ENCODE results near the gene SGCA. TPM values are rescaled to one million over a fixed set of nuclear protein-coding genes. Genes with fewer than 3 reads are reported as not detected.

Gene SGCA
- total and polyA plus RNA-seq, 4 donors = 0.31 to 1.3 (median 1.2) TPM; not detected in 1

- no peak overlapping the region for H3K27ac ChIP-seq (ENCODE audit: low read depth in 1 of 2, low read length in 2 of 2)
- TF ChIP-seq ATF3 (IDR thresholded peaks at IDR 0.05) = no peak
- no peak for TF ChIP-seq ZBTB33 (IDR thresholded peaks at IDR 0.05)
- no peak for TF ChIP-seq FOXA1 (IDR thresholded peaks at IDR 0.05)
- TF ChIP-seq FOXA2 (IDR thresholded peaks at IDR 0.05) = no peak
- no peak for TF ChIP-seq GABPA (IDR thresholded peaks at IDR 0.05 in 1 of 2, conservative IDR thresholded peaks at IDR 0.05 in 1 of 2)
- no peak for TF ChIP-seq CTCF (IDR thresholded peaks at IDR 0.05; ENCODE audit: low read depth, low read length, missing input control)
- no peak for TF ChIP-seq MAX (IDR thresholded peaks at IDR 0.05)
- no peak for TF ChIP-seq SP1 (IDR thresholded peaks at IDR 0.05)
- no peak for TF ChIP-seq JUND (IDR thresholded peaks at IDR 0.05)
- TF ChIP-seq EGR1 (IDR thresholded peaks at IDR 0.05; ENCODE audit: low read depth in 2 of 2) = no peak
- no peak for TF ChIP-seq RAD21 (IDR thresholded peaks at IDR 0.05)
- no peak for TF ChIP-seq TAF1 (conservative IDR thresholded peaks at IDR 0.05)
- TF ChIP-seq REST (IDR thresholded peaks at IDR 0.05) = no peak
- peaks cover 0 to 2% (median 0%) of the 10 kb centered on the region in 4 donors for H3K36me3 ChIP-seq (ENCODE audit: control insufficient read depth in 4 of 4, insufficient read depth in 3 of 4, low read depth in 1 of 4, low read length in 3 of 4)
- no peaks in the 10 kb centered on the region for H3K9me3 ChIP-seq (ENCODE audit: control insufficient read depth in 4 of 4, low read length in 3 of 4)
- no peak for DNase-seq (ENCODE audit: low spot score)
- no peak overlapping the region for H3K9ac ChIP-seq (ENCODE audit: low read depth in 1 of 2, low read length in 2 of 2)
- no peak overlapping the region for H3K4me3 ChIP-seq (ENCODE audit: low read depth in 1 of 3, low read length in 3 of 3)
- no peaks in the 10 kb centered on the region for H3K27me3 ChIP-seq (ENCODE audit: control insufficient read depth in 4 of 4, insufficient read depth in 4 of 4, low read length in 3 of 4)
- WGBS = 86% methylated on average over 20 of the region's 20 CpGs
- H3K4me1 ChIP-seq (ENCODE audit: control insufficient read depth in 4 of 4, insufficient read depth in 4 of 4, low read length in 3 of 4) = no peaks in the 10 kb centered on the region
These were observed 23.9 kb downstream of the SGCA start for GRCh38 chr17:50189550-50190292.

GRCh38 chr17:50190293-50190602 is 24.4 kb downstream of the SGCA start:
- DNase-seq (ENCODE audit: low spot score) = no peak
- no peak for TF ChIP-seq RXRA (IDR thresholded peaks at IDR 0.05)
- TF ChIP-seq CTCF (IDR thresholded peaks at IDR 0.05; ENCODE audit: low read depth, low read length, missing input control) = no peak
- TF ChIP-seq EGR1 (IDR thresholded peaks at IDR 0.05; ENCODE audit: low read depth in 2 of 2) = no peak
- TF ChIP-seq SP1 (IDR thresholded peaks at IDR 0.05) = no peak
- no peak for TF ChIP-seq MAX (IDR thresholded peaks at IDR 0.05)
- TF ChIP-seq ATF3 (IDR thresholded peaks at IDR 0.05) = no peak
- no peak for TF ChIP-seq NR2F2 (IDR thresholded peaks at IDR 0.05)
- TF ChIP-seq REST (IDR thresholded peaks at IDR 0.05) = no peak
- TF ChIP-seq HNF4A (conservative IDR thresholded peaks at IDR 0.05) = no peak

More at GRCh38 chr17:50190293-50190602, 24.4 kb downstream of the SGCA start:
- H3K36me3 ChIP-seq (ENCODE audit: control insufficient read depth in 4 of 4, insufficient read depth in 3 of 4, low read depth in 1 of 4, low read length in 3 of 4) = peaks cover 0 to 2% (median 0%) of the 10 kb centered on the region in 4 donors
- H3K9ac ChIP-seq (ENCODE audit: low read depth in 1 of 2, low read length in 2 of 2) = no peak overlapping the region
- 93% methylated on average over 8 of the region's 8 CpGs for WGBS
- H3K9me3 ChIP-seq (ENCODE audit: control insufficient read depth in 4 of 4, low read length in 3 of 4) = no peaks in the 10 kb centered on the region
- no peaks in the 10 kb centered on the region for H3K27me3 ChIP-seq (ENCODE audit: control insufficient read depth in 4 of 4, insufficient read depth in 4 of 4, low read length in 3 of 4)
- no peak overlapping the region for H3K27ac ChIP-seq (ENCODE audit: low read depth in 1 of 2, low read length in 2 of 2)
- H3K4me1 ChIP-seq (ENCODE audit: control insufficient read depth in 4 of 4, insufficient read depth in 4 of 4, low read length in 3 of 4) = no peaks in the 10 kb centered on the region
- no peak overlapping the region for H3K4me3 ChIP-seq (ENCODE audit: low read depth in 1 of 3, low read length in 3 of 3)

All from liver (tissue), 9 donors.